Measurements from ENCODE around the gene AFAP1L2. TPM values are rescaled to one million over a fixed set of nuclear protein-coding genes. Genes with fewer than 3 reads are reported as not detected.
A peak's percentile ranks its signal among the peaks of the same experiment; 100 is the strongest.

The AFAP1L2 gene
- total RNA-seq, 2 donors from 2014 or later, result 10.5 to 17.9 TPM

DNA sequence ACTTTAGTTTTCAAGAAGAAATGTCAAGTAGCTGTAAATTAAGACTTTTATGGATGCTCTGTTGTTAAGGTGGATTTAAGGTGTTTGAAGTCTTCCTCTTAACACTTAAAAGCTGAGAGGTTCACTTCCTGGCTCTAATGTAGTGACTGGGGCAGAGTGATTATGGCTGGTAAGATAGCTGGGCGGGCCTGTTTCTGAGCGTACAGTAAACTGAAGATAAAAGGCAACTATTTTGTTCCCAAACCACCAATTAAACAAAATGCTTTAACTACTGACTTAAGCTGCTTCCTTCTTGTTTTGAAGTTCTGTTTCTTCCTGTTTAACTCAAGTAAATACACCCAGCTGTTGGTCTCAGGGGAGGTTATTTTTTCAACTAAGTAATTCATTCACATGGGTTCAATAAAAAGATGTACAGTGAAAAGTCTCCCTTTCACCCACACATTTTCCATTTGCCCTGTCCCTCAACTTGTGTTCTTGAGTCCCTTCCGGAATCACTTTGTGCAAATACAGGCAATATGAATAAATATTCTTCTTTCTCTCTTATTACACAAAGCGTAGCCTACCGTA lies 145.9 kb downstream of the AFAP1L2 start:
- no peaks in the 10 kb centered on the region for H3K36me3 ChIP-seq (replicated peaks in 1 of 2; ENCODE audit: insufficient read depth in 1 of 2, low read depth in 2 of 2)
- 57 to 68% methylated on average over 5 of the region's 5 CpGs for WGBS, 2 donors
- no peak overlapping the region for H3K4me3 ChIP-seq
- DNase-seq (no peak), ATAC-seq (no peak)
- H3K9me3 ChIP-seq, result no peaks in the 10 kb centered on the region
- no peaks in the 10 kb centered on the region for H3K27me3 ChIP-seq
- H3K27ac ChIP-seq, result peak overlapping the region in 1 of 4 donors; percentile 3
- TF ChIP-seq POLR2A (IDR thresholded peaks at IDR 0.05), result no peak
- TF ChIP-seq, protein P1, sequence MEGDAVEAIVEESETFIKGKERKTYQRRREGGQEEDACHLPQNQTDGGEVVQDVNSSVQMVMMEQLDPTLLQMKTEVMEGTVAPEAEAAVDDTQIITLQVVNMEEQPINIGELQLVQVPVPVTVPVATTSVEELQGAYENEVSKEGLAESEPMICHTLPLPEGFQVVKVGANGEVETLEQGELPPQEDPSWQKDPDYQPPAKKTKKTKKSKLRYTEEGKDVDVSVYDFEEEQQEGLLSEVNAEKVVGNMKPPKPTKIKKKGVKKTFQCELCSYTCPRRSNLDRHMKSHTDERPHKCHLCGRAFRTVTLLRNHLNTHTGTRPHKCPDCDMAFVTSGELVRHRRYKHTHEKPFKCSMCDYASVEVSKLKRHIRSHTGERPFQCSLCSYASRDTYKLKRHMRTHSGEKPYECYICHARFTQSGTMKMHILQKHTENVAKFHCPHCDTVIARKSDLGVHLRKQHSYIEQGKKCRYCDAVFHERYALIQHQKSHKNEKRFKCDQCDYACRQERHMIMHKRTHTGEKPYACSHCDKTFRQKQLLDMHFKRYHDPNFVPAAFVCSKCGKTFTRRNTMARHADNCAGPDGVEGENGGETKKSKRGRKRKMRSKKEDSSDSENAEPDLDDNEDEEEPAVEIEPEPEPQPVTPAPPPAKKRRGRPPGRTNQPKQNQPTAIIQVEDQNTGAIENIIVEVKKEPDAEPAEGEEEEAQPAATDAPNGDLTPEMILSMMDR (IDR thresholded peaks at IDR 0.05), result no peak
- intact Hi-C loops (cut with DNase I), result no loop called here
- no peaks in the 10 kb centered on the region for H3K4me1 ChIP-seq

DNA sequence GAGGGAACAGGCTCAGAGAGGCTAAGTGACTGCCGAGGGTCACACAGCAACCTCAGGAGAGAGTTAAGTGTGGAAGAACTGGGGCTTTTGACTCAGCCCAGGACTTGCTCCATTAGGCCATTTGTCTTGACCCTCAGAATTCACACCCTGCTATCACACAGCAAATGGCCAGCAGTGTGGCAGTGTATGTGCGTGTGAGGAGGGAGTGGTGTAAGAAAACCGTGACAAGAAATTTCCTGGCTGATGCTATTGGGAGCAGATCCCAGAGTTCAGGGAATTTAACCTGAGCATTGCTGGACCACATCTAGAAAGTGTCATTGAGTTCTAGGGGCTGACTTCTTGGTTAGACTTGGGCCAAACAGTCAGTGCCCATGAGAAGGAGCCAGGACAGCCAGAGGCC lies 146.8 kb downstream of the AFAP1L2 start:
- Histone ChIP-seq H3K27ac (no peak overlapping the region), H3K4me1 (no peaks in the 10 kb centered on the region), H3K9me3 (no peaks in the 10 kb centered on the region), H3K4me3 (no peak overlapping the region), H3K36me3 (replicated peaks in 1 of 2; ENCODE audit: insufficient read depth in 1 of 2, low read depth in 2 of 2) (no peaks in the 10 kb centered on the region), H3K27me3 (no peaks in the 10 kb centered on the region)
- ATAC-seq (no peak), DNase-seq (no peak)
- intact Hi-C loops (cut with DNase I), result no loop called here
- no peak for TF ChIP-seq POLR2A (IDR thresholded peaks at IDR 0.05)
- TF ChIP-seq, protein P1 (IDR thresholded peaks at IDR 0.05), result no peak
- WGBS, 2 donors, result 33 to 62% methylated on average over 2 to 3 of the region's 3 CpGs

DNA sequence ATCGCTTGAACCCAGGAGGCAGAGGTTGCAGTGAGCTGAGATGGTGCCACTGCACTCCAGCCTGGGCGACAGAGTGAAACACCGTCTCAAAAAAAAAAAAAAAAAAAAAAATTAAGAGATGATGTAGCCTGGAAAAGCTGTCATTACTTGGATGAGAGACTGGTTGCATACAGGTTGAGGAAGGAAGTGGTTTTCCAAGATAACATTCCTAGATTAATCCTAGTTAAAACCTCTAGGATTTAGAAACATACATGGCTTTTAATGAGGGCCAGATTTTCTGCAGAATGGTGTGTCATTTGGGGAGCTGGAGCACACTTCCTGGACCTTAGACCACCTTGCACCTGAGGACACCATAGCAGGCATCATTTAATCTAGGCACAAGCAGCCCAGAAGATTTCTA lies 147.5 kb downstream of the AFAP1L2 start:
- H3K27me3 ChIP-seq, result no peaks in the 10 kb centered on the region
- H3K4me1 ChIP-seq, result no peaks in the 10 kb centered on the region
- DNase-seq, result no peak
- no peaks in the 10 kb centered on the region for H3K9me3 ChIP-seq
- intact Hi-C loops (cut with DNase I), result no loop called here
- TF ChIP-seq, protein P1 (IDR thresholded peaks at IDR 0.05), result no peak
- TF ChIP-seq POLR2A (IDR thresholded peaks at IDR 0.05), result no peak
- no peak overlapping the region for H3K27ac ChIP-seq
- WGBS, 2 donors, result 87 to 88% methylated on average over 3 of the region's 3 CpGs
- H3K36me3 ChIP-seq (replicated peaks in 1 of 2; ENCODE audit: insufficient read depth in 1 of 2, low read depth in 2 of 2), result no peaks in the 10 kb centered on the region
- H3K4me3 ChIP-seq, result no peak overlapping the region
- no peak for ATAC-seq

DNA sequence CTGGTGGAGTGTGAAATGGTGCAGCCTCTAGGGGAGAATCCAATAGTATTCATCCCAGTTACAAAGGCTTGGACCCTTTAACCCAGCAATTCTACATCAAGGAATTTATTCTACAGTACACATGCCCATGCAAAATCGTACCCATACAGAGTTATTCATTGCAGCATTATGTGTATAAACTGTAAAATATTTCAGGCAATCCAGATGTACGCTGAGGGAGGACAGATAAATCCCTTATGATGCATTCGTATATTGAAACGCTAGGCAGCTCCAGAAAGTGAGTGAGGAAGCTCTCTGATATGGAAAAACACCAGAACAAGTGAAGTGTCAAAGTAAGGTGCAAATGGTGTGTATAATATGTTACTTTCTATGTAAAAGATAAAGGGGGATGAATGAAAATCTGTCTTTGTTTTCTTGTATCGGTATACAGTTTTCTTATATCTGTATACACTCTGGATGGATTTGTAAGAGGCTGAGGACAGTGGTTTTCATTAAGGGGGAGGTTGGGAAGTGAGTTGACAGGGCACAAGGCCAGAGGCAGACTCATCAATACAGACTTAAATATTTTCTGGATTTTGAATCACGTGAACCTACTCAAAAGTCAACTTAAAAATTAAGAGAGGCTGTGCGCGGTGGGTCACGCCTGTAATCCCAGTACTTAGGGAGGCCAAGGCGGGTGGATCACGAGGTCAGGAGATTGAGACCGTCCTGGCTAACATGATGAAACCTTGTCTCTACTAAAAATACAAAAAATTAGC lies 148.1 kb downstream of the AFAP1L2 start:
- Histone ChIP-seq H3K4me1 (no peaks in the 10 kb centered on the region), H3K4me3 (no peak overlapping the region), H3K27ac (no peak overlapping the region), H3K36me3 (replicated peaks in 1 of 2; ENCODE audit: insufficient read depth in 1 of 2, low read depth in 2 of 2) (no peaks in the 10 kb centered on the region), H3K9me3 (no peaks in the 10 kb centered on the region), H3K27me3 (no peaks in the 10 kb centered on the region)
- DNase-seq (no peak), ATAC-seq (no peak)
- TF ChIP-seq, protein P1 (IDR thresholded peaks at IDR 0.05), result no peak
- no peak for TF ChIP-seq POLR2A (IDR thresholded peaks at IDR 0.05)
- 76 to 86% methylated on average over 12 of the region's 12 CpGs for WGBS, 2 donors
- intact Hi-C loops (cut with DNase I), result no loop called here

DNA sequence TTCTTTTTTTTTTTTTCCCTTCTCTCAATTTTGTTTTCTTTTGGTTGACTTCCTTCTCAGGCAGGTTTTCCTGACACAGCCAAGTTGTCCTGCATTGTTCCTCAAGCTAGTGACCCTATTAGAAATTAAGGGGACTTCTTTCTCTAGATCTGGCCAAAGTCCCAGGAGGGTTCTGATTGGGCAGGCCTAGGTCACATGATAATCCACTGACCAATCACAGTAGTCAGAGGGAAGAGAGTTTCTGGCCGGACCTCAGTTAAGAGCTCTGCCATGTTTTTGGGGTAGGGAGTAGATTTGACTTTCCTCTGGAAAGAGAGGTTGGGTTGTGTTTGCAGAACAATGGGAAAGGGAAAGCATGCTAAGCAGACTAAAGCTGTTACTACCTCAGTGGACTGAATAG lies 149.1 kb downstream of the AFAP1L2 start:
- no peak overlapping the region for H3K27ac ChIP-seq
- H3K4me1 ChIP-seq, result no peaks in the 10 kb centered on the region
- H3K36me3 ChIP-seq (replicated peaks in 1 of 2; ENCODE audit: insufficient read depth in 1 of 2, low read depth in 2 of 2), result no peaks in the 10 kb centered on the region
- WGBS, 2 donors, result 89 to 100% methylated on average over 1 of the region's 1 CpG
- H3K9me3 ChIP-seq, result no peaks in the 10 kb centered on the region
- H3K4me3 ChIP-seq, result no peak overlapping the region
- TF ChIP-seq, protein P1 (IDR thresholded peaks at IDR 0.05), result no peak
- TF ChIP-seq POLR2A (IDR thresholded peaks at IDR 0.05), result no peak
- intact Hi-C loops (cut with DNase I), result no loop called here
- no peaks in the 10 kb centered on the region for H3K27me3 ChIP-seq
- DNase-seq, result no peak
- no peak for ATAC-seq

Measured in body of pancreas (tissue), 4 donors.